HFF-Myc (cell line): Measurements from ENCODE around the gene SSH2.

Experiments
- DNase-seq: peaks from one replicate; pipeline ENCODE4 v3.0.0-alpha.2; 2011; ENCODE audit warnings: low read depth; ENCODE audit errors: extremely low read depth
- H3K4me3 ChIP-seq: replicated peaks from 2 replicates; pipeline ENCODE4 v1.5.1; 2011; ENCODE audit warnings: low read depth, mild to moderate bottlenecking, control low read depth, low read length
- CTCF ChIP-seq: IDR thresholded peaks from 2 replicates; pipeline ENCODE4 v1.5.1; 2012; ENCODE audit warnings: mild to moderate bottlenecking, low read depth, low read length, control low read depth; ENCODE audit errors: missing control alignments

Gene SSH2

GRCh38 chr17:29836643-29837042, 93.4 kb downstream of the SSH2 start:
- TF ChIP-seq CTCF, result no peak
- no peak overlapping the region for H3K4me3 ChIP-seq
- no peak for DNase-seq

DNA sequence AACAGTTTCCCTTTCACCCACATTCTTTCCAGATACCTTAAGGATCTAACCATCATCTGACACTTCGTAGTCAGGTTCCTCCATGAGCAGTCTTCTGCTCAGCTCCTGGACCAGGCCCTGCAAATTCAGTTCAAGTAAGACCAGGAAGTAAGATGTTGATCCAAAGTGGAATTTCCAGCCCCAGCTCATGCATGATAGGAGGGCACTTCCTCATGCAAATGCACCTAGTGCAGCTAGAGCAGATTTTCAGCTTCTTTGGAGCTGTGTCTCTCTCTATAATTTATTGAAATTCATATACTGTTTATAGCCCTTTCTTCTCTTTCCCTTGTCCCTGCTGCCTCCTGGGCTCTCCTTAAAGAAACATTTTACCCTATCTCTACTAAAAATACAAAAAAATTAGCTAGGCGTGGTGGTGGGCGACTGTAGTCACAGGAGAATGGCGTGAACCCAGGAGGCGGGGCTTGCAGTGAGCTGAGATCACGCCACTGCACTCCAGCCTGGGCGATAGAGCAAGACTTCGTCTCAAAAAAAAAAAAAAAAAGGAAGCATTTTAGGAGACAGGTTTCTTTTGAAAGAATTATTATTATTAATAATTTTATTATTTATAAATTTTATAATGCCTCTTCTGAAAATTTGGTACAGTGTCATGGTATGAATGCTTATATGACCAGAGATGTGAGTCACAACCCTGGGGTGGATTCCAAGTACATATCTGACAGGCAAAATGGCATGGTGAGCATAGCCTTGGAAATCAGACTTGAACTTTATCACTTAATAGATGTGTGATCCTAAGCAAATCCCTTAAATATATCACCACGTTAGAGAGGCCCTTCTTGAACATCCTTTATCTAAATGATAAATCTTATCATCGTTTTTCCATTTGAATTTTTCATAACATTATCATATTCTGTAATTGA, 94.3 kb downstream of the SSH2 start:
- TF ChIP-seq CTCF, result no peak
- no peak for DNase-seq
- H3K4me3 ChIP-seq, result no peak overlapping the region

DNA sequence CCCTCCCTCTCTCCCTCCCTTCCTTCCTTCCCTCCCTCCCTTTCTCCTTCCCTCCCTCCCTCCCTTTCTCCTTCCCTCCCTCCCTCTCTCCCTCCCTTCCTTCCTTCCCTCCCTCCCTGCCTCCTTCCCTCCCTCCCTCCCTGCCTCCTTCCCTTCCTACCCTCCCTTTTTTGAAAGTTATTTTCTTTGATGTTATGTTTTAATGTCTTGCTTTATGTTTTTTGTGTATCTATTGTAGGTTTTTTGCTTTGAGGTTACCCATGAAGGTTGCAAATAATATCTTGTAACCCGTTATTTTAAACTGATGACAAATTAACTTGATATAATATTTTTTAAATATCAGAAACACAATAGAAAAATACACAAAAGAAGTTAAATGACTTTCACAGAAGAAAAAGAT, 96.2 kb downstream of the SSH2 start:
- no peak for TF ChIP-seq CTCF
- no peak for DNase-seq
- no peak overlapping the region for H3K4me3 ChIP-seq

- no peak for DNase-seq
- no peak for TF ChIP-seq CTCF
- no peak overlapping the region for H3K4me3 ChIP-seq
These were observed 101.2 kb downstream of the SSH2 start for GRCh38 chr17:29828676-29829284.

- no peak for TF ChIP-seq CTCF
- H3K4me3 ChIP-seq, result no peak overlapping the region
- DNase-seq, result no peak
These were observed 102.8 kb downstream of the SSH2 start for GRCh38 chr17:29827179-29827578.

- no peak overlapping the region for H3K4me3 ChIP-seq
- no peak for DNase-seq
- TF ChIP-seq CTCF, result no peak
These were observed 103.8 kb downstream of the SSH2 start for GRCh38 chr17:29826114-29826692.
